Esophagus squamous epithelium (tissue), 4 donors: ENCODE results near the gene OLIG1.

Source experiments
- CTCF ChIP-seq, 6 experiments: fragments of 450-650 bp in 4 of 6; fragments of 200-600 bp in 2 of 6; sonication (generic) in 2 of 6; IDR thresholded peaks; one replicate each; pipeline ENCODE4 v1.5.1; 2016 to 2019; ENCODE audit warnings: antibody characterized with exemption in 6 of 6, mild to moderate bottlenecking in 4 of 6, moderate library complexity in 4 of 6
- POLR2A ChIP-seq, 4 donors: fragments of 450-650 bp; IDR thresholded peaks; one replicate each; pipeline ENCODE4 v1.6.1; 2017; ENCODE audit warnings: antibody characterized with exemption in 4 of 4, mild to moderate bottlenecking in 4 of 4, moderate library complexity in 3 of 4

GRCh38 chr21:33024201-33025103, 45.5 kb upstream of the OLIG1 start:
- TF ChIP-seq CTCF (IDR thresholded peaks at IDR 0.05), result no peak
- no peak for TF ChIP-seq POLR2A (IDR thresholded peaks at IDR 0.05)
